Neural progenitor cell (in vitro differentiated cells): ENCODE measurements around the gene CCDC106. TPM values are rescaled to one million over a fixed set of nuclear protein-coding genes. Genes with fewer than 3 reads are reported as not detected.

ENCODE experiments used
- DNase-seq: peaks from one replicate; pipeline ENCODE4 v3.0.0-alpha.2; 2016; ENCODE audit warnings: low spot score
- H2AFZ ChIP-seq: fragments of 200-600 bp; sonication (generic); replicated peaks from 2 replicates; pipeline ENCODE4 v1.6.1; 2016; ENCODE audit warnings: antibody characterized with exemption
- H3F3A ChIP-seq: fragments of 200-600 bp; sonication (generic); 2 replicates; pipeline ENCODE4 v1.6.1; 2016; ENCODE audit warnings: antibody characterized with exemption, low read depth
- H3K27ac ChIP-seq: fragments of 200-600 bp; sonication (generic); 2 replicates; pipeline ENCODE4 v1.5.1; 2016; ENCODE audit warnings: mild to moderate bottlenecking
- H3K27me3 ChIP-seq: fragments of 200-600 bp; sonication (generic); 2 replicates; pipeline ENCODE4 v1.6.1; 2016; ENCODE audit warnings: mild to moderate bottlenecking, moderate library complexity
- H3K36me3 ChIP-seq: fragments of 200-600 bp; sonication (generic); 2 replicates; pipeline ENCODE4 v1.5.1; 2016
- H3K4me1 ChIP-seq: fragments of 200-600 bp; sonication (generic); 2 replicates; pipeline ENCODE4 v1.6.1; 2016; ENCODE audit warnings: mixed run types
- H3K4me2 ChIP-seq: fragments of 200-600 bp; sonication (generic); 2 replicates; pipeline ENCODE4 v1.6.1; 2016
- H3K4me3 ChIP-seq: fragments of 200-600 bp; sonication (generic); 2 replicates; pipeline ENCODE4 v1.5.1; 2016
- H3K79me2 ChIP-seq: fragments of 200-600 bp; sonication (generic); 2 replicates; pipeline ENCODE4 v1.6.1; 2016; ENCODE audit warnings: low read depth
- H3K9ac ChIP-seq: fragments of 200-600 bp; sonication (generic); 2 replicates; pipeline ENCODE4 v1.6.1; 2016
- H3K9me3 ChIP-seq: fragments of 200-600 bp; sonication (generic); 2 replicates; pipeline ENCODE4 v1.5.1; 2016; ENCODE audit warnings: low read depth
- H4K20me1 ChIP-seq: fragments of 200-600 bp; sonication (generic); 2 replicates; pipeline ENCODE4 v1.6.1; 2016; ENCODE audit warnings: low read depth
- H3K27ac Mint-ChIP-seq: 3 replicates; pipeline ENCODE4 v1.8.0; 2021; ENCODE audit warnings: mixed read lengths
- H3K27me3 Mint-ChIP-seq: 2 replicates; pipeline ENCODE4 v1.8.0; 2022; ENCODE audit warnings: low read depth, mild to moderate bottlenecking, inconsistent platforms, moderate library complexity, mixed read lengths; ENCODE audit not compliant: insufficient read depth
- H3K36me3 Mint-ChIP-seq: 3 replicates; pipeline ENCODE4 v1.8.0; 2021; ENCODE audit warnings: mixed read lengths
- H3K4me1 Mint-ChIP-seq: 3 replicates; pipeline ENCODE4 v1.8.0; 2021; ENCODE audit warnings: mixed read lengths
- H3K4me3 Mint-ChIP-seq: 3 replicates; pipeline ENCODE4 v1.8.0; 2021; ENCODE audit warnings: mild to moderate bottlenecking, moderate library complexity, mixed read lengths
- H3K9me3 Mint-ChIP-seq: 3 replicates; pipeline ENCODE4 v1.8.0; 2020; ENCODE audit warnings: mixed read lengths
- EZH2 ChIP-seq: fragments of 200-600 bp; sonication (generic); IDR thresholded peaks from 2 replicates; pipeline ENCODE4 v1.6.1; 2017; ENCODE audit warnings: antibody characterized with exemption, mild to moderate bottlenecking, moderate library complexity
- EZH2phosphoT487 ChIP-seq: fragments of 200-600 bp; sonication (generic); IDR thresholded peaks from 2 replicates; pipeline ENCODE4 v1.6.1; 2017; ENCODE audit warnings: antibody characterized with exemption
- total RNA-seq: library from RNA; depleted of rRNA; stranded (reverse); fragments of >200 nt; gene quantifications from 2 replicates; pipeline ENCODE4 v1.2.3, GENCODE V29; 2015; ENCODE audit warnings: low replicate concordance
- TF ChIP-seq, protein P1 (sequence below): fragments of 200-600 bp; sonication (generic); IDR thresholded peaks from 2 replicates; pipeline ENCODE4 v1.5.1; 2017; ENCODE audit warnings: antibody characterized with exemption, mild to moderate bottlenecking

The CCDC106 gene
- total RNA-seq, 1 donor from 2014 or later: 7.6 TPM

DNA sequence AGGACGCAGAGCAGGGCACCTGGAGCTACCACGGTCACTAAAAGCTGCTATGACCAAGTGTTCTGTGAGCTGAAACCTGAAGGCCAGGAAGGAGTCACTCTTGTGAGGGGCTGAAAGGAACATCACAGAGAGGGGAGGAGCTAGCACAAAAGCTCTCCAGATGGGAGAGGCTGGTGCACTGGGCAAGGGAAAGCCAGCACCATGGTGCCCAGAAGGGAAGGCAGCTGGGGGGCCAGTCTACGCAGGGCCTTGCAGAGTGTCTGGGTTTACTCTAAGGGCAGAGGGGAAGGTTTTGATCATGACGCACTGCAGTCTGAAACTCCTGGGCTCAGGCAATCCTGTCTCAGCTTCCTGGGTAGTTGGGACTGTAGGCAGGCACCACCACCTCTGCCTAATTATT lies 11.3 kb upstream of the CCDC106 start:
- no peaks in the 10 kb centered on the region for H3K9me3 Mint-ChIP-seq
- H3K27me3 Mint-ChIP-seq: peaks cover 21% of the 10 kb centered on the region
- H3K27ac ChIP-seq: no peak overlapping the region
- no peaks in the 10 kb centered on the region for H3K36me3 ChIP-seq
- no peak overlapping the region for H3K9ac ChIP-seq
- H2AFZ ChIP-seq: no peak overlapping the region
- no peaks in the 10 kb centered on the region for H3K27me3 ChIP-seq
- peaks cover 46% of the 10 kb centered on the region for H3F3A ChIP-seq
- no peak for TF ChIP-seq EZH2
- no peak for TF ChIP-seq EZH2phosphoT487
- TF ChIP-seq, protein P1, sequence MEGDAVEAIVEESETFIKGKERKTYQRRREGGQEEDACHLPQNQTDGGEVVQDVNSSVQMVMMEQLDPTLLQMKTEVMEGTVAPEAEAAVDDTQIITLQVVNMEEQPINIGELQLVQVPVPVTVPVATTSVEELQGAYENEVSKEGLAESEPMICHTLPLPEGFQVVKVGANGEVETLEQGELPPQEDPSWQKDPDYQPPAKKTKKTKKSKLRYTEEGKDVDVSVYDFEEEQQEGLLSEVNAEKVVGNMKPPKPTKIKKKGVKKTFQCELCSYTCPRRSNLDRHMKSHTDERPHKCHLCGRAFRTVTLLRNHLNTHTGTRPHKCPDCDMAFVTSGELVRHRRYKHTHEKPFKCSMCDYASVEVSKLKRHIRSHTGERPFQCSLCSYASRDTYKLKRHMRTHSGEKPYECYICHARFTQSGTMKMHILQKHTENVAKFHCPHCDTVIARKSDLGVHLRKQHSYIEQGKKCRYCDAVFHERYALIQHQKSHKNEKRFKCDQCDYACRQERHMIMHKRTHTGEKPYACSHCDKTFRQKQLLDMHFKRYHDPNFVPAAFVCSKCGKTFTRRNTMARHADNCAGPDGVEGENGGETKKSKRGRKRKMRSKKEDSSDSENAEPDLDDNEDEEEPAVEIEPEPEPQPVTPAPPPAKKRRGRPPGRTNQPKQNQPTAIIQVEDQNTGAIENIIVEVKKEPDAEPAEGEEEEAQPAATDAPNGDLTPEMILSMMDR: no peak
- peak overlapping the region; percentile 99 for H3K4me2 ChIP-seq
- peaks cover 8% of the 10 kb centered on the region for H3K4me1 ChIP-seq
- H3K4me1 Mint-ChIP-seq: peaks cover 41% of the 10 kb centered on the region
- no peak for DNase-seq
- peaks cover 16% of the 10 kb centered on the region for H4K20me1 ChIP-seq
- no peaks in the 10 kb centered on the region for H3K9me3 ChIP-seq
- peaks cover 7% of the 10 kb centered on the region for H3K36me3 Mint-ChIP-seq
- no peak overlapping the region for H3K4me3 ChIP-seq
- H3K27ac Mint-ChIP-seq: no peak overlapping the region
- H3K79me2 ChIP-seq: peaks cover 61% of the 10 kb centered on the region
- H3K4me3 Mint-ChIP-seq: peak overlapping the region; percentile 97

DNA sequence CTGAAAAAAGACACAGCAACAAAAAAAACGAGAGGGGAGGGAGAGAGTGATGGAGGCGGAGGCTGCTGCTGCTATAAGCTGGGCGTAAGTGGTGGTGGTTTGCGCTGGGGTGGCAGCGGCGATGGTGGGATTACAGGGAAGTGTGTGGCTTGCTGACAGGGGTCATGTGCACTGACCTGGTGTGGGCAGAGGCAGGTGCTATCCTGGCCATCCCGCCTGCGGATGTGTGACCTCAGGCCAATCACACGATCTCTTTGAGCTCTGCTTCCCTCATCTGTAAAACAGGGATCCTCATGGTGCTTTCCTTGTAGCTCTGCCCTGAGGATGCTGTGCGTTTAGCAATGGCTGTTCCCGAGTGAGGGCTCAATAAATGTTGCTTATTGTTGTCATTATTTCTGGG lies 10.5 kb upstream of the CCDC106 start:
- Histone ChIP-seq H3K4me2 (no peak overlapping the region), H3K4me1 (peaks cover 16% of the 10 kb centered on the region), H4K20me1 (peaks cover 16% of the 10 kb centered on the region), H3K36me3 (no peaks in the 10 kb centered on the region), H3F3A (peaks cover 49% of the 10 kb centered on the region), H3K27me3 (no peaks in the 10 kb centered on the region), H3K27ac (no peak overlapping the region), H3K9ac (no peak overlapping the region), H3K9me3 (no peaks in the 10 kb centered on the region), H2AFZ (no peak overlapping the region), H3K4me3 (no peak overlapping the region), H3K79me2 (peaks cover 69% of the 10 kb centered on the region)
- Mint-ChIP-seq H3K27ac (no peak overlapping the region), H3K36me3 (peaks cover 7% of the 10 kb centered on the region), H3K9me3 (no peaks in the 10 kb centered on the region), H3K27me3 (peaks cover 24% of the 10 kb centered on the region), H3K4me3 (peak overlapping the region; percentile 77), H3K4me1 (peaks cover 40% of the 10 kb centered on the region)
- no peak for TF ChIP-seq EZH2
- TF ChIP-seq EZH2phosphoT487: no peak
- no peak for DNase-seq

DNA sequence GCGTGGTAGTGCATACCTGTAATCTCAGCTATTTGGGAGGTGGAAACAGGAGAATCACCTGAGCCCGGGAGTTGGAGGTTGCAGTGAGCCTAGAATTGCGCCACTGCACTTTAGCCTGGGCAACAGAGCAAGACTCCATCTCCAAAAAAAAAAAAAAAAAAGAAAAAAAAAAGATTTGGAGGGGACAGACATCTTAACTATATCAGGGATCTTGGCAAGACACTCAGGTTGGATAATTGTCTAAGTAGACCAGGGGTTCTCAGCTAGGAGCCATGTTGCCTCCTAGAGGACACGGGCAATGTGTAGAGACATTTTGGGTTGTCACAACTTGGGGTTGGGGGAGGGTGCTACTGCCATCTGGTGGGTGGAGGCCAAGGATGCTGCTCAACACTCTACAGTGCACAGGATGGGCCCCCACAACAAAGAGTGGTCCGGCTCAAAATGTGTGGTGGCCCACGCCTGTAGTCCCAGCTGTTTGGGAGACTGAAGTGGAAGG lies 9.1 kb upstream of the CCDC106 start:
- H3K4me1 ChIP-seq: peaks cover 22% of the 10 kb centered on the region

More for the DNA sequence above, 9.1 kb upstream of the CCDC106 start:
- Histone ChIP-seq H4K20me1 (peaks cover 16% of the 10 kb centered on the region), H2AFZ (no peak overlapping the region), H3K36me3 (no peaks in the 10 kb centered on the region), H3K9ac (no peak overlapping the region), H3K27ac (no peak overlapping the region), H3K4me3 (no peak overlapping the region), H3K27me3 (no peaks in the 10 kb centered on the region), H3K4me2 (no peak overlapping the region), H3K9me3 (no peaks in the 10 kb centered on the region), H3F3A (peaks cover 40% of the 10 kb centered on the region), H3K79me2 (peaks cover 83% of the 10 kb centered on the region)
- Mint-ChIP-seq H3K9me3 (no peaks in the 10 kb centered on the region), H3K4me1 (peaks cover 48% of the 10 kb centered on the region), H3K27me3 (peaks cover 30% of the 10 kb centered on the region), H3K27ac (no peak overlapping the region), H3K4me3 (peak overlapping the region; percentile 79), H3K36me3 (peaks cover 10% of the 10 kb centered on the region)
- DNase-seq: peak; percentile 52
- no peak for TF ChIP-seq EZH2phosphoT487
- no peak for TF ChIP-seq EZH2
- TF ChIP-seq, protein P1: peak; percentile 55
